IPS-11a (cell line): Measurements from ENCODE around the gene NCKAP5.

Experiments
- H3K4me3 ChIP-seq: one replicate; pipeline ENCODE4 v1.5.1; 2013; ENCODE audit warnings: low read depth, low read length, control low read depth

Gene NCKAP5

DNA sequence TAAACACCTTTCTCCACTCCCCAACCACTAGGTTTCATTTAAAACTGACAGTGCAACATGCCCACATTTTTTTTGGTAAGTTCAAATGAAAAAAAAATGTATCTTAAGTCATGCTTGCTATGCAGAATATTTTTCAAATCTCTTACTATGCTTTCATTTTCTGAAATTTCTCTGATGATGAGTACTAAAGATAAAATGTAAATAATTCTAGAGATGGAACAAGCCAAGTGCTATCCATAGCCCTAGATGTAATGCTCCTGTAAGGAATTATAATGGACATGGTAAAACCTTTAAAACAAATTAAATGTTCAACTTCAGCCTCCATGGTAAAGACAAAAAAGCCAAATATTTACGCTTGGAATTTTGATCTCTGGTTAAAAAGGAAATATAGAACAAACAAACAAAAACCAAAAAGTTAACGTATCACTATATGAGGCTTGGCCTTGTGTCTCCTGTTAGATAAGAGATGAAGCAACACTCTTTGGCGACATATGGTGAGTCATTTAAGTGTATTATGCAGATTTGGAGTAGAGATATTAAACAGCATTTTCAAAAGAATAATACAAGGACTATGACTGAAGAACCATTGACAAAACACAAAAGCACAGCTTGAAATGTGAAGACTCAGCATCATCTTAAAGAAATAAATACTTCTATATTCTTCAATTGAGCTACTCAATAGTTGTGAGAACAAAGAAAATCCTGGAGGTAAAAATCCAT lies 506.2 kb downstream of the NCKAP5 start:
- H3K4me3 ChIP-seq: no peak overlapping the region

DNA sequence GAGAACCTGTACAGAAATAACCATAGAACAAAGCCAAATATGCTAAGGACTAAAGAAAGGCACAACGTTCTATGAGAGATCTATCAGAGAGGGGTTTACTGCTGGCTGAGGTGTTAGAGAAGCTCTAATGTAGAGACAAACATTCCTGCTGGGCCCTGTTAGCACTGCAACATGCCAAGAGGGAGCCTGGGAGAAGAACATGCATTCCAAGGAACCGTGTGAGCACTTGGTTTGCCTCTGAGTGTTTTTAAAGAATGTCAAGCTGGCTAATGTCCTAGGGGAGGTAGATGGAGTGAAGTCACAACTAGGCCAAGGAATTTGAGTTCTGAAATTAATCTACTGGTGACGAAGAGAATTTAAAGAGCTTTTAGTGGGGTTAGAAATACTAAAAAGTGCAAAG lies 514.0 kb downstream of the NCKAP5 start:
- no peak overlapping the region for H3K4me3 ChIP-seq

DNA sequence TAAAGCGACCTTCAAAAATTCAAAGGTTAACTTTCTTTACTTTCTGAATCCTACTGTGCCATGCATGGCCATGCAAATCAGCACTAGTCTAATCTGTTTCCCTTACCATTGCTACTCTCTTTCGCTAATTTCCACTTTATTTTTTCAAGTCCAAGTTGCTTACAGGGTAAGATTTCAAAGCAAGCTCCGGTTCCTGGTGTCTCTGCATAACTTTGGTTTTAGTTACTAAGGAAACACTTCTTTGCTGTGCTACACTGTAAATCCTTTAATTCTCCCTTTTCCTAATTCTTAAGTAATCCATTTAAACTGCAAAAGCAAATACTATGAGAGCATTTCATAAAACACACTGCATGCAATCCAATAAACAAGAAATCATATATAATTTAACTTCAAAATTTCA lies 514.7 kb downstream of the NCKAP5 start:
- H3K4me3 ChIP-seq: no peak overlapping the region

DNA sequence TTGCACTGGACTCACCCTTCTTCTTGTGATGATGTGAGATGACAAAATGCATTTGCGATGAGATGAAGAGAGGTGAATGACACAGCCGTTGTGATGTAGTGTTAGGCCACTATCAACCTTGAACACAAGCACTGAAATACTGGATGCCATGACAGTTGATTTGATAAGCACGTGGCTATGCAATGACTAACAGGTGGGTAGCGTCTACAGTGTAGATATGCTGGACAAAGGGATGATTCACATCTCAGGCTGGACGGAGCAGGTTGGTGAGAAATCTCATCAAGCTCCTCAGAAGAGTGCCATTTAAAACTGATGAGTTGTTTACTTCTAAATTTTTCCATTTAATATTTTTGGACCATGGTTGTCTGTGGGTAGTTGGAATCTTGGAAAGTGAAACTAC lies 522.5 kb downstream of the NCKAP5 start:
- no peak overlapping the region for H3K4me3 ChIP-seq

DNA sequence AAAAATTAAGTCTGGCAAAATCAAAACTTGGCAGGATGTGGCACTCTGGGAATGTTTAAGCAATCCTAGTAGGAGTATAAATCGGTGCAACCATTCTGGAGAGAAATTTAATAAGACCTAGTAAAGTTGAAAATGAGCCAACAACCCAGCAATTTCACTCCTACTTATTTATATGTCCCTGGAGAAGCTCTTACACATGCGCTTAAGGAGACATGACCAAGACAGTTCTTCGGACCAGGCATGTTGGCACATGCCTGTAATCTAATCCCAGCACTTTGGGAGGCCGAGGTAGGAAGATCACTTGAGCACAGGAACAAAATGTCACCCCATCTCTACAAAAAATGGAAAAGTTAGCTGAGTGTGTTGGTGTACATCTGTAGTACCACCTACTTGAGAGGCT lies 523.7 kb downstream of the NCKAP5 start:
- H3K4me3 ChIP-seq: no peak overlapping the region

DNA sequence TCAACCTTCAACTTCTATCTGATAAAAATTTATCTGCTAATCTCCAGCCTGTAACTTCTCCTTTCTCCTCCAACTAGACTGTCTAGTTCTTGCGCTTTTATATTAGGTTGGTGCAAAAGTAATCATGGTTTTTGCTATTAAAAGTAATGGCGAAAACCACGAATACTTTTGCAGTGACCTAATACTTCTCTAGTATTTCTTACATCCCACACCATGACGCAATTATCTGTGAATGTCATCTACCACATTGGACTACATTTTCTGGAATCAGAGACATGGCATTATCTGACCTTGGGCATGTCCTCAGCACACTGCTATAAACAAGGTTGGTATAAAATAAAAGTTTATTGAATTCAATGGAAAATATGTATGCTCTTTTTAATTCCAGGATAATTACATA lies 528.1 kb downstream of the NCKAP5 start:
- no peak overlapping the region for H3K4me3 ChIP-seq

DNA sequence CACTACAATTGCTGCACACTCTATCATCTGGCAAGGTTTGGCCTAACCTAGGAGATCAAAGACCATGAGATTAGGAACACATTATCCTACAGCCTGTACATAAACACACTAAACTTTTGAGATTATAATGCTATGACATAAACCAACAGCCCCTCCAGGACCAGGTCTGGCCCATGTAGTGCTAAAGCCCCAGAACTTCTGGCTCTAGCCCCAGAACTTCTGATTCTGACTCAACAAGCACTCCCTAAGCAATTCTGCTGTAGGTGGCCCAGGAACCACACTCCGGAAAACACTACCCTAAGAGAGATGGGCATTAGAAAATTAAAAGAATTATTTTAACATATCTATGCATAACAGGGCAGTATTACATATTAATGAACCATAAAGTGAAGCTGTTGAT lies 528.7 kb downstream of the NCKAP5 start:
- H3K4me3 ChIP-seq: no peak overlapping the region

DNA sequence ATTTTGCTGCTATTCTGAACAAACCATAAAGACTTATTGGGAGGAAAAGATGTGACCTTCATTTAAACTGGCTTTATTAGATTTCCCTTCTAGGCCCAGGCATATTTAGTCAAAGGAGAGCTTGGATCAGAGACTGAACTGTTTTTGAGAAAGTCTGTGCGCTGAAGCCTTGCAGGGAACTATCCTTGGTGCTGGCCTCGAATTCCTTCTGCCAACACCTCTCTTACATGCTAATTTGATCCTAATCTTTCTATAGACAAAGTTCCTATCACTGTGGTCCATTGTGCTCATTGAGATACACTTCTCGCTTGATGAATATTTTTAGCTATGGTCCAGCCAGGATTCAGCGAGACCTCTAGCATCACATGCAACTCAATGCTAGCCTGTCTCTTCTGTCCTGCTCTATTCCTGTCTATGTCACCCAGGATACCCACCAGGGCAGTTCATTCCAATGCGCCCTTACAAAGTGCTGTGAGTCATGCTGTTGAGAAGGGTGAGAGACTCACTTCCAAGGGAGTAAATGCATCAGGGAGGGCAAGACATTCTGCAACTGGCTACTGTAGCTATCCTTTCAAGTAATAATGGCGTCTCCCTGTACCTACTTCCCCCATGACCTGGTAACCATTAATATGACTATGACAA lies 541.6 kb downstream of the NCKAP5 start:
- no peak overlapping the region for H3K4me3 ChIP-seq

DNA sequence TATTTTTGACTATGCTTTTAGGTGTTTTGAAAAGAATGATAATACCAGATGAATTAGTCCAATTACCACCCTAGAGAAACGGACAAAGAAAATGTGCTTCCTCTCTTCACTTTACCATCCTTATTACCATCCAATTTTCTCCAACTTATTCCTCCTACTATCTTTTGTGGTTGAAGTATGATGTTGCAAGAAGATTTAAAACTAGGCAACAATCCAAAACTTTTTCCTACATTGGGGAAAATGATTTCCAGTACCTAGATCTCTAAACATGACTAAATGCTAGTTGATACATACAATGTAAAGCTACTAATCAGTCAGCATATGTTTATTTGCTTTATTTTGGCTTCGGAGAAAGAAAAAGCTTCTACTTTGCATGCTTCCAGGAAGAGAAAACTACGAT lies 543.3 kb downstream of the NCKAP5 start:
- no peak overlapping the region for H3K4me3 ChIP-seq

DNA sequence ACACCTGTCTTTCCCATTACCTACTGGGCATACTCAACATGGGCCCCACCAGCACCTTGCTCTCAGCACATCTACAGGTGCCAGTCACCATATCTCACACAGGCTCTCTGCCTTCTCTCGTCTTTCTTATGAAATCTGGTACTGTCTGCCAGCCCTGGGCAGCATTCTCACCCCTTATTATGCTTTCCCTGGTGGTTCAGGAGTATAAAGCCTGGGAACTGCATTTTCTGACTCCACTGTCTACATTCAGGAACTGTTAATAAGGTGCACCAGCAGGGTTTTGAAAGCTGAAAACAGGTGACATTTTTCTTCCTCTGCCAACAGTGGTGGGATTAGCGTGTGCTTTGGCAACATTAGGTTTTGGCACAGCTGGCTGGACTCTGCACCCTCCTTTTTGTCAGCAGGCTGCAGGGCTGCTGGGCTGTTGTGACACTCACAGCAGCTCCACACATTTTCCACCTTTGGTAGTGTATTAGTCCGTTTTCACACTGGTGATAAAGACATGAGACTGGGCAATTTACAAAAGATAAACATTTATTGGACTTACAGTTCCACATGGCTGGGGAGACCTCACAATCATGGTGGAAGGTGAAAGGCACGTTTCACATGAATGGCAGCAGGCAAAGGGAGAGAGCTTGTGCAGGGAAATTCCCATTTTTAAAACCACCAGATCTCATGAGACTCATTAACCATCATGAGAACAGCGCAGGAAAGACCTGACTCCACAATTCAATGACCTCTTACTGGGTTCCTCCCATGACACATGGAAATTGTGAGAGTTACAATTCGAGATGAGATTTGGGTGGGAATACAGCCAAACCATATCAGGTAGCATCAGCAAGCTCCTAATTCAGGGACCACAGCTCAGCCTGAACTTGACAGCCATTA lies 555.2 kb downstream of the NCKAP5 start:
- no peak overlapping the region for H3K4me3 ChIP-seq

DNA sequence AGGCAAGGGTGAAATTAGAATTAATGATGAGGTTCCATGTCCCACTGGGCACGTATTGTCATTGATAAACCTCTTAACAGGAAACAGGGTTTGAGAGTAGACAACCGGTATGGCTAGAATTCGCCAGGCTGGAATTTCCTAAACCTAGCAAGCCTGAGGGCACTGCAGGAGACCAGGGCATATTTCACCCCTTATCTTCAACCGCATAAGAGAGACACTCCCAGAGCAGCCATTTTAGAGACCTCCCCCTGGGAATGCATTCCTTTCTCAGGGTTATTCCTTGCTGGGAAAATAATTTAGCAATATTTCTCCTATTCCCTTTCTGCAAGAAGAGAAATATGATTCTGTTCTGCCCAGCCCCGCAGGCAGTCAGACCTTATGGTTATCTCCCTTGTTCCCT lies 563.6 kb downstream of the NCKAP5 start:
- H3K4me3 ChIP-seq: no peak overlapping the region

DNA sequence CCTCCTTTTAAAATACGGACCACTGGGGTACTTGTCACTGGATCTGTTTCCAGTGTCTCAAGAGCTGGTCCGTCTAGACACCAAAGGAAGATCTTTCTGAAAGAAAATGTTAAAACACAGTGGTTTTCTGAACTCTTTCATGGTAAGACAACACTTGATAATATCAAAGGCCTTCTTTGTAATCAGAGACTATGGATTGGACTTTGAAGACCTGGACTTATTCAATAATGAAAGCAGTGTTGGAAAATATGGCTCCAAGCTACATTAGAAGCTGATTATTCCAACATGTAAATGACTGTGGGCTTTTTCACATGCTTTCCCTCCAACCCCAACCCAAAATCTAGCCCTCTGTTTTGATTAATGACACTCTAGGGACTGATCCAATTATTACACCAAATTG lies 568.8 kb downstream of the NCKAP5 start:
- no peak overlapping the region for H3K4me3 ChIP-seq

DNA sequence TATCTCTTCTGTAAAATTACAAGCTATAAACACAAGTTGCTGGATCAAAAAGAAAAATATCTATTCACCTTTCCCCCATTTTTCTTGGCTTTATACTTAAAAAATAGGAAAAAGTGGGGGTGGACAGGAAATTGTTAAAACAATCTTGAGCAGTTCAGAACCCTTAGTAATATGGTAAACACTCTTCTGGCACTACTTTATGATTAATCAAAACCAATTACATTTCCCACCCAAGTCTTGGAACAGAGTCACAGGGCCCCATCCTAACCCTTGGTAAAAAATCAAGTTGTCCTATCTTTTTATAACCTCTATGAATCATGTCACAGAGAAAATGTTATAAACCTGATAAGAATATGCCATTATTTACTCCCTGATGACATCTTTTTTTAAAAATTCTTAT lies 570.0 kb downstream of the NCKAP5 start:
- no peak overlapping the region for H3K4me3 ChIP-seq

DNA sequence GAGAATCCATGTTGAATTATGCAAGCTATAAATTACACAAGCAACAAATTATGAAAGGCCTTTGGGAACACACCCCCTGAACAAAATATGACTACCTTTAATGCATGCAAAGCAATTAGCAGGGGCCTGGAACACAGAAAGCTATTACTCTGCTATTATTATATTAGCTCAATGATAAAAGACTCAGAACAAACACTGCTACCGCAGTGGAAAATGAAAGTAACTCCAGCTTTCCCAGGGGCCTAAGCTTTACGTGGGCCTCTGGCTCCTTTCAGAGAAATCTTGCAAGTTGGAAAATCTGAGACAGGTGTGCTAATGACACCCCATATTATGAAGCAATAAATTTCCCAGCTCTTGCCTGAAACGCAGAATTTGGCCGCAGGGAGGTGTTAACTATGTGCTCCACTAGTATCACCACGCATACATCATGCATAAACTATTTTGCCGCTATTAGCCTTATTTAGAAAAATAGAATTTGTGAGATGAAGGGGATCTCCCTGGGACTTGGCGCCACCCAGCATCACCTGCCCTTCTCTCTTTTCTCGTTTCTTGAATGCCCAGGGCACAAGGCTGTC lies 576.7 kb downstream of the NCKAP5 start:
- H3K4me3 ChIP-seq: no peak overlapping the region

DNA sequence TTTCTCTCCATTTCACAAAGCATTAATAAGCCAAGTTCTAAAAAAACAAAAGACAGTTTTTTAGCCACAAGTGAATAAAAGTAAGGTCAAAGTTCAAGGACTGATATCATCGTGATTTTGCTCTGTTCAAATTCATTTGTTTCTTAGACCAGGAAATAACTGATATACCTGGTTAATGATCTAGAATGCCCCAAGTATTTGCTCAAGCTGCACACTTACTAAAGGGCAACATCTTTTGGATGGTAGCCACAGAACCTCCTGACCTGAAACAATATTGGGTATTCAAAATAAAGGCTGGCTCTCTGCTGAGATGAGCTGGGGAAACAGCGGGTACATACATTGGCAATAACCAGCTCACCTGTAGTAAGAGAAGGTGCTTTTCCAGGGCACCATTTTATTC lies 583.5 kb downstream of the NCKAP5 start:
- H3K4me3 ChIP-seq: no peak overlapping the region

DNA sequence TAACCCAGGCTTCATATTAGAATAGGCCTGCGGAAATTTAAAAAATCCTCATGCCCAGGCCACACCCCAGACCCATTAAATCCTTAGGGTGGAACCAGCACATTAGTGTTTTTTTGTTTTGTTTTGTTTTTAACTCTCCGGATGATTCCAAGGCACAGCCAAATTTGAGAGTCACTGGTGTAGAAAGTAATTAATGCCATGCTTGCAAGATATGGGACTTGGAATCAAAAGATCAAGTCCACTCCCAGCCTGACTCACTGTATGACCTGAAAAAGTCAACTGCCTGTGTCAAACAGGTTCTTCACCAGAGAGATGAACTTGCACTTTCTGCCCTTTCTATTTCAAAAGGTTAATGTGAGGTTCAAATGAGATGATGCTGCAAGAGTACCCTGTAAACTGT lies 588.0 kb downstream of the NCKAP5 start:
- no peak overlapping the region for H3K4me3 ChIP-seq

DNA sequence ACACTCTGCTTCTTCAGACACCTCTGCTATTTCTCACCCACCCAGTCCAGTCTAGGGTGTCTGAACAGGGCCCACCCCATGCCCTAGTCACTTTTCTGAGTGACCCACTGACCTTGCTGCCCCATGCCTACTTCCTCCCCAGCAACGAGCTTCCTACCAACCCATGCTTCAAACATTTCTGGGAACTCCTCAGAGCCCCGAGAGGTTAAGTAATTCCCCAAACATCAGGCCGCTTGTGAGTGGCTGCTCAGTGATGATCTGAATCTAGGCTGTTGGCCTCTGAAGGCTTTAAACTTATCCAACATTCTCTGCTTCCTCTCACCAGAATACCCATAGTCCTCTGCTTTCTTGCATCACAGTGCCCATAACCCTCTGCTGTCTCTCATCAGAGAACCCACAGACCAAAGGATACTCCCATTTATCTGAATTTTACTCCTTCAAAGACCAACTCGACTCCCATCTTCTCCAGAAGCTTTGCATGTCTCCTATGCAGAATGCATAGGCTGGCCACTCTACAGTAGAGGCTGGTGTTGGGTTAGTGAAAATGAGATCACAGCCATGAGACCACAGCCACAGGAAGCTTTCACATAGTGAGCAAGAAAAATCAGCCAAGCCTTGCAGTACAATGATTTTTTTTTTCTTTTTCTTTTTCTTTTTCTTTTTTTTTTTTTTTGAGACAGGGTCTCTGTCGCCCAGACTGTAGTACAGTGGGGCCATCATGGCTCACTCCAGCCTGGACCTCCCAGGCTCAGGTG lies 588.7 kb downstream of the NCKAP5 start:
- no peak overlapping the region for H3K4me3 ChIP-seq

DNA sequence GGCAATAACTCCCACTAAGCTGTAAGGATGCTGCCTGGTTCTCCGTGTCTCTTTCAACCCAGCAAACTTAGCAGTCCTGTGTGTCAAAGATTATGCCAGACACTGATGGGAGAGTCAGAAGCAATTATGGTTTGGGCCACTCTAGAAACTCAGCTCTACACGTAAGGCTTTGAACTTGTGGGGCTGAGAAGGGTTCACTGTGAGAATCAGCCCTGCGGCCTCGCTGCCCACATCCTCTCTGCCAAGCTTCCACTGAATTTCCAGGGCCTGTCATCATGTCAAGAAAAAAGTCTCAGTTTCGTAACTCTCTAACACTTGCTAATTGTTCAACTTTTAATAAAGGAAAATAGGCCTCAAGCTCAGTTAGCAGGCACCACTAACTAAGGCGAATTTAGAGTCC lies 589.4 kb downstream of the NCKAP5 start:
- H3K4me3 ChIP-seq: no peak overlapping the region

DNA sequence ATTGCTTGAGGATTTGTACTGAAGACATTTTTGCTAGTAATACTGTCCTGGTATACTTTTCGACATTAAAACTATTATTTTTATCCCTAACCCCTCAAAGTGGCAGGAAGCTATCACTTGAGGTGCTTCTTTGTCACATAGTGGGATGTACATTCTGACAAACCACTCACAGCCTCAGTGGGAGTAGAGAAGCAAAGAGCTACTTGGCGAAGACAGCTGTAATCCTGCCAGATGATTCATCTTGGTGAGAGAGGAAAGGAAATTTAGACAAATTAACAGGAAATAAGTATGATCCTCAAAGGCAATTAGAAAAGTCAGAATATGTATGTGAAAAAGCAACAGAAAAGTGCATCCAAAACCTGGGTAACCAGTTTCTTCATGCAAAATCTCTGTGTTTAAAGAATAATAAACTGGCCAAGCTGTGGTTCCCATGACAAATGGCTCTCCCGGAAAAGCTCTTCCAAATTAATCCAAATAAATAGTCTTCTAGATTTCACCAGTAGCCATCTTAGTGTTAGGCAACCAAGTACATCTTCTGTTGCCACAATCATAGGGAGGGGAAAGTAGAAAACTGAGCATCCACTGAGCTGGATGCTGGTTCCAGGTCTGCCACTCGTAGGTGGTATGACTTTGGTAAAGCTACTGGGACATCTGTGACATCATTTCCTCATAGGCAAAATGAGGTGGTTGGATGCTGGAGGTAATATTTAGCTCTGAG lies 590.3 kb downstream of the NCKAP5 start:
- H3K4me3 ChIP-seq: no peak overlapping the region
